Keratinocyte (primary cell): Measurements from ENCODE around the gene IREB2.

ENCODE experiments used
- CTCF ChIP-seq, 3 experiments: IDR thresholded peaks in 1 of 3; conservative IDR thresholded peaks in 1 of 3; optimal IDR thresholded peaks in 1 of 3; 2 replicates in 2 of 3; 3 replicates in 1 of 3; pipeline versions ENCODE3 to v1.5.1; 2011; ENCODE audit warnings: low read length in 3 of 3, mild to moderate bottlenecking in 3 of 3, moderate library complexity in 2 of 3, control low read depth in 1 of 3, inconsistent platforms in 1 of 3; ENCODE audit not compliant: insufficient read depth in 2 of 3; ENCODE audit errors: extremely low read depth in 1 of 3
- EZH2 ChIP-seq: IDR thresholded peaks from one replicate; pipeline ENCODE4 v1.6.1; 2012; ENCODE audit warnings: inconsistent platforms, mild to moderate bottlenecking, low read length, moderate library complexity

GRCh38 chr15:78542647-78543046 lies 104.6 kb downstream of the IREB2 start:
- TF ChIP-seq CTCF (optimal IDR thresholded peaks at IDR 0.05 in 1 of 3, IDR thresholded peaks at IDR 0.05 in 1 of 3, conservative IDR thresholded peaks at IDR 0.05 in 1 of 3; ENCODE audit: extremely low read depth in 1 of 3, insufficient read depth in 2 of 3, low read length in 3 of 3) (no peak), EZH2 (no peak)
